PFSK-1 (cell line): ENCODE measurements around the gene SUSD6.

Experiments
- FOXP2 ChIP-seq: optimal IDR thresholded peaks from 2 replicates; pipeline ENCODE3; 2011; ENCODE audit warnings: borderline replicate concordance, control low read depth, inconsistent platforms; ENCODE audit not compliant: insufficient read depth; ENCODE audit errors: extremely low read length, extremely low read depth
- POLR2AphosphoS5 ChIP-seq: IDR thresholded peaks from 2 replicates; pipeline ENCODE4 v1.6.1; 2012; ENCODE audit warnings: low read depth, mild to moderate bottlenecking, control low read depth, low read length, moderate library complexity
- SIN3A ChIP-seq: IDR thresholded peaks from 2 replicates; pipeline ENCODE4 v1.6.1; 2012; ENCODE audit warnings: mild to moderate bottlenecking, low read length, moderate library complexity, borderline replicate concordance; ENCODE audit not compliant: insufficient read depth
- TAF1 ChIP-seq: IDR thresholded peaks from 2 replicates; pipeline ENCODE4 v1.6.1; 2012; ENCODE audit warnings: low read length, control low read depth, borderline replicate concordance; ENCODE audit not compliant: insufficient read depth
- TF ChIP-seq, protein P1 (sequence below), 2 experiments: IDR thresholded peaks; 2 replicates each; pipeline versions ENCODE4 v1.6.1 to v1.8.0; 2011 to 2012; ENCODE audit warnings: low read depth in 2 of 2, low read length in 2 of 2, control low read depth in 1 of 2, inconsistent platforms in 1 of 2, mild to moderate bottlenecking in 1 of 2, moderate library complexity in 1 of 2; ENCODE audit not compliant: insufficient read depth in 1 of 2

SUSD6 gene

GRCh38 chr14:69693801-69694729, 82.7 kb downstream of the SUSD6 start:
- TF ChIP-seq, protein P1, sequence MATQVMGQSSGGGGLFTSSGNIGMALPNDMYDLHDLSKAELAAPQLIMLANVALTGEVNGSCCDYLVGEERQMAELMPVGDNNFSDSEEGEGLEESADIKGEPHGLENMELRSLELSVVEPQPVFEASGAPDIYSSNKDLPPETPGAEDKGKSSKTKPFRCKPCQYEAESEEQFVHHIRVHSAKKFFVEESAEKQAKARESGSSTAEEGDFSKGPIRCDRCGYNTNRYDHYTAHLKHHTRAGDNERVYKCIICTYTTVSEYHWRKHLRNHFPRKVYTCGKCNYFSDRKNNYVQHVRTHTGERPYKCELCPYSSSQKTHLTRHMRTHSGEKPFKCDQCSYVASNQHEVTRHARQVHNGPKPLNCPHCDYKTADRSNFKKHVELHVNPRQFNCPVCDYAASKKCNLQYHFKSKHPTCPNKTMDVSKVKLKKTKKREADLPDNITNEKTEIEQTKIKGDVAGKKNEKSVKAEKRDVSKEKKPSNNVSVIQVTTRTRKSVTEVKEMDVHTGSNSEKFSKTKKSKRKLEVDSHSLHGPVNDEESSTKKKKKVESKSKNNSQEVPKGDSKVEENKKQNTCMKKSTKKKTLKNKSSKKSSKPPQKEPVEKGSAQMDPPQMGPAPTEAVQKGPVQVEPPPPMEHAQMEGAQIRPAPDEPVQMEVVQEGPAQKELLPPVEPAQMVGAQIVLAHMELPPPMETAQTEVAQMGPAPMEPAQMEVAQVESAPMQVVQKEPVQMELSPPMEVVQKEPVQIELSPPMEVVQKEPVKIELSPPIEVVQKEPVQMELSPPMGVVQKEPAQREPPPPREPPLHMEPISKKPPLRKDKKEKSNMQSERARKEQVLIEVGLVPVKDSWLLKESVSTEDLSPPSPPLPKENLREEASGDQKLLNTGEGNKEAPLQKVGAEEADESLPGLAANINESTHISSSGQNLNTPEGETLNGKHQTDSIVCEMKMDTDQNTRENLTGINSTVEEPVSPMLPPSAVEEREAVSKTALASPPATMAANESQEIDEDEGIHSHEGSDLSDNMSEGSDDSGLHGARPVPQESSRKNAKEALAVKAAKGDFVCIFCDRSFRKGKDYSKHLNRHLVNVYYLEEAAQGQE (IDR thresholded peaks at IDR 0.05; ENCODE audit: insufficient read depth in 1 of 2, low read depth in 2 of 2, low read length in 2 of 2), result no peak
- no peak for TF ChIP-seq FOXP2
- no peak for TF ChIP-seq SIN3A
- no peak for TF ChIP-seq TAF1
- no peak for TF ChIP-seq POLR2AphosphoS5

DNA sequence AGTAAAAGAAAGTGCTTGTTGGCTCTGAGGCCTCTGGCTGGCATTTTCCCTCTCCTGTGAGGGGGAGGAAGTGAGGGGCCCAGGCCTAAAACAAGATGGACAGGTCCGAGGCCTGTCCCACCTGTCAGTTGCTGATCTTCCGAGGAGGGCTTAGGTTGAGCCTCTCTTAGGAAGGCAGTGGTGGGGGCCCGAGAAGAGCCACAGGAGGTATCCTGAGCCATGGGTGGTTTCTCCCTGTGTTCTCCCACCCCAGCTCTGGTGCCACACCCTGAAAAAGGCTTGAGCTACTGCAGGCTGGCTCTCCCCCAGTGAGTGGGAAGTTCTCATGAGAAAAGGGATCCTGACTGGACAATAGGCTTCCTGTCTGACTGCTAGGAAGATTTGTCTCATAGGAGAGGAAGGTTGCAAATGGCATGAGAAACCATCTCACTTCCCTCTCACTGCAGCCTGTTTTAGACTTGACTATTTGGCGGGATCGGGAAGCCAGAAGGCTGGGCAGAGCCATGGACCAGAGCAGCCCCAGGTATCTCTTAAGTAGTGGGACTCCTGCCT, 83.4 kb downstream of the SUSD6 start:
- TF ChIP-seq TAF1 (no peak), FOXP2 (no peak), SIN3A (no peak), POLR2AphosphoS5 (no peak)

- TF ChIP-seq SIN3A (no peak), POLR2AphosphoS5 (no peak), TAF1 (no peak), FOXP2 (no peak)
- TF ChIP-seq, protein P1 (IDR thresholded peaks at IDR 0.05; ENCODE audit: insufficient read depth in 1 of 2, low read depth in 2 of 2, low read length in 2 of 2), result no peak
These were observed 84.2 kb downstream of the SUSD6 start for GRCh38 chr14:69695322-69696203.

DNA sequence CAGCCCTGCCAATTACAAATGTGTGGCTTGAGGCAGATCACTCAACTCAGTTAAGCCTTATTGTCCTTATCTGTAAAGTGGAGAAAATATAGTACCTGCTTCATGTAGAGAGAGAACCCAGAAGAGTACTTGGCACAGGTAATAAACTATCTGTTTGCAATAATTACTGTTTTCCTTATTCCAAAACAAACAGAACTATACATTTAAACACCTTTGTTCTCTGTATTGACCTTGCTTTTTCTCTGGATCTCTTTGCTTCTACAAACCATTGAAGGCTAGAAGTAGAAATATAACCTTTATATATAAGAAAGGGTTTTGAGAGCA, 84.8 kb downstream of the SUSD6 start:
- no peak for TF ChIP-seq FOXP2
- TF ChIP-seq, protein P1 (IDR thresholded peaks at IDR 0.05; ENCODE audit: insufficient read depth in 1 of 2, low read depth in 2 of 2, low read length in 2 of 2), result no peak
- TF ChIP-seq TAF1, result no peak
- TF ChIP-seq SIN3A, result no peak
- TF ChIP-seq POLR2AphosphoS5, result no peak
